ENCODE data around the gene USP4.
"Not testable (repeated sequence)": the region's sequence is repeated elsewhere in the genome, so short reads cannot be mapped to it uniquely, and the experiment has no call there.

USP4 gene

GRCh38 chr3:49333091-49333490, 6.8 kb downstream of the USP4 start:
- H2AFZ ChIP-seq (ENCODE audit: low read length) = no peak overlapping the region
- no peaks in the 10 kb centered on the region for H3K27me3 ChIP-seq (replicated peaks; ENCODE audit: insufficient read depth, low read length)
- H4K20me1 ChIP-seq (ENCODE audit: insufficient read depth, low read length) = no peaks in the 10 kb centered on the region
- TF ChIP-seq EZH2 (optimal IDR thresholded peaks at IDR 0.05; ENCODE audit: low read depth, low read length) (no peak), EZH2phosphoT487 (IDR thresholded peaks at IDR 0.05; ENCODE audit: low read length) (no peak)
- TF ChIP-seq, protein P1, sequence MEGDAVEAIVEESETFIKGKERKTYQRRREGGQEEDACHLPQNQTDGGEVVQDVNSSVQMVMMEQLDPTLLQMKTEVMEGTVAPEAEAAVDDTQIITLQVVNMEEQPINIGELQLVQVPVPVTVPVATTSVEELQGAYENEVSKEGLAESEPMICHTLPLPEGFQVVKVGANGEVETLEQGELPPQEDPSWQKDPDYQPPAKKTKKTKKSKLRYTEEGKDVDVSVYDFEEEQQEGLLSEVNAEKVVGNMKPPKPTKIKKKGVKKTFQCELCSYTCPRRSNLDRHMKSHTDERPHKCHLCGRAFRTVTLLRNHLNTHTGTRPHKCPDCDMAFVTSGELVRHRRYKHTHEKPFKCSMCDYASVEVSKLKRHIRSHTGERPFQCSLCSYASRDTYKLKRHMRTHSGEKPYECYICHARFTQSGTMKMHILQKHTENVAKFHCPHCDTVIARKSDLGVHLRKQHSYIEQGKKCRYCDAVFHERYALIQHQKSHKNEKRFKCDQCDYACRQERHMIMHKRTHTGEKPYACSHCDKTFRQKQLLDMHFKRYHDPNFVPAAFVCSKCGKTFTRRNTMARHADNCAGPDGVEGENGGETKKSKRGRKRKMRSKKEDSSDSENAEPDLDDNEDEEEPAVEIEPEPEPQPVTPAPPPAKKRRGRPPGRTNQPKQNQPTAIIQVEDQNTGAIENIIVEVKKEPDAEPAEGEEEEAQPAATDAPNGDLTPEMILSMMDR (IDR thresholded peaks at IDR 0.05; ENCODE audit: low read length) = no peak
- H3K79me2 ChIP-seq (ENCODE audit: low read length) = peaks cover 32% of the 10 kb centered on the region
- no peaks in the 10 kb centered on the region for H3K4me1 ChIP-seq (ENCODE audit: low read length)
- DNase-seq = no peak
- no peak overlapping the region for H3K4me2 ChIP-seq (ENCODE audit: low read depth, low read length)
- H3K4me3 ChIP-seq (ENCODE audit: low read length) = no peak overlapping the region
- H3K9me3 ChIP-seq (replicated peaks; ENCODE audit: insufficient read depth, low read length) = no peaks in the 10 kb centered on the region
- H3K9ac ChIP-seq (ENCODE audit: low read length) = no peak overlapping the region
- H3K9me2 ChIP-seq (replicated peaks; ENCODE audit: insufficient read depth, low read length) = no peaks in the 10 kb centered on the region
- no peak overlapping the region for H3K27ac ChIP-seq (ENCODE audit: low read length)
- H3F3A ChIP-seq (ENCODE audit: insufficient read depth, low read length) = no peaks in the 10 kb centered on the region
- no peaks in the 10 kb centered on the region for H3K36me3 ChIP-seq (replicated peaks; ENCODE audit: insufficient read depth, low read length)

DNA sequence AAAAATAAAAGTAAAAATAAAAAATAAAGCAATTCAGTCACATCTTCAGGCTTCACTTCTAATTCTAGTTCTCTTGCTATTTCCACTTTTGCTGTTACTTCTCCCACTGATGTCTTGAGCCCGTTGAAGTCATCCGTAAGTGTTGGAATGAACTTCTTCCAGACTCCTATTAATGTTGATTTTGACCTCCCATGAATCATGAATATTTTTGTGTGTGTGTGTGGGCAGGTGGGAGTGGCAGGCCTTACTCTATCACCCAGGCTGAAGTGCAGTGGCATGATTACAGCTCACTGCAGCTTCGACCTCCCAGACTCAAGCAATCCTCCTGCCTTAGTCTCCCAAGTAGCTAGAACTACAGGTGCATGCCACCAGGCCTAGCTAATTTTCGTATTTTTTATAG, 10.7 kb downstream of the USP4 start:
- Histone ChIP-seq H3K9me3 (replicated peaks; ENCODE audit: insufficient read depth, low read length) (no peaks in the 10 kb centered on the region), H3K27ac (ENCODE audit: low read length) (no peak overlapping the region), H3K9me2 (replicated peaks; ENCODE audit: insufficient read depth, low read length) (no peaks in the 10 kb centered on the region), H3K36me3 (replicated peaks; ENCODE audit: insufficient read depth, low read length) (0 out of 2 replicates have a peak, but pooled peaks cover 4% of the 10 kb centered on the region), H3K4me3 (ENCODE audit: low read length) (no peak overlapping the region), H3K9ac (ENCODE audit: low read length) (no peak overlapping the region), H4K20me1 (ENCODE audit: insufficient read depth, low read length) (no peaks in the 10 kb centered on the region), H3K79me2 (ENCODE audit: low read length) (0 out of 2 replicates have a peak, but pooled peaks cover under 1% of the 10 kb centered on the region), H3F3A (ENCODE audit: insufficient read depth, low read length) (no peaks in the 10 kb centered on the region), H3K27me3 (replicated peaks; ENCODE audit: insufficient read depth, low read length) (no peaks in the 10 kb centered on the region), H3K4me1 (ENCODE audit: low read length) (no peaks in the 10 kb centered on the region), H2AFZ (ENCODE audit: low read length) (no peak overlapping the region), H3K4me2 (ENCODE audit: low read depth, low read length) (no peak overlapping the region)
- TF ChIP-seq EZH2phosphoT487 (IDR thresholded peaks at IDR 0.05; ENCODE audit: low read length) (no peak), EZH2 (optimal IDR thresholded peaks at IDR 0.05; ENCODE audit: low read depth, low read length) (no peak)
- TF ChIP-seq, protein P1 (IDR thresholded peaks at IDR 0.05; ENCODE audit: low read length) = no peak
- DNase-seq = no peak

- not testable (repeated sequence) for DNase-seq; H4K20me1 ChIP-seq (ENCODE audit: insufficient read depth, low read length); H3K9me2 ChIP-seq (replicated peaks; ENCODE audit: insufficient read depth, low read length); H3K27ac ChIP-seq (ENCODE audit: low read length); H3F3A ChIP-seq (ENCODE audit: insufficient read depth, low read length); H3K4me3 ChIP-seq (ENCODE audit: low read length); H3K36me3 ChIP-seq (replicated peaks; ENCODE audit: insufficient read depth, low read length); H3K27me3 ChIP-seq (replicated peaks; ENCODE audit: insufficient read depth, low read length); H3K4me1 ChIP-seq (ENCODE audit: low read length); H3K79me2 ChIP-seq (ENCODE audit: low read length); H3K9ac ChIP-seq (ENCODE audit: low read length); H3K4me2 ChIP-seq (ENCODE audit: low read depth, low read length); H2AFZ ChIP-seq (ENCODE audit: low read length); H3K9me3 ChIP-seq (replicated peaks; ENCODE audit: insufficient read depth, low read length)
Measured at GRCh38 chr3:49328350-49328749, 11.5 kb downstream of the USP4 start.

DNA sequence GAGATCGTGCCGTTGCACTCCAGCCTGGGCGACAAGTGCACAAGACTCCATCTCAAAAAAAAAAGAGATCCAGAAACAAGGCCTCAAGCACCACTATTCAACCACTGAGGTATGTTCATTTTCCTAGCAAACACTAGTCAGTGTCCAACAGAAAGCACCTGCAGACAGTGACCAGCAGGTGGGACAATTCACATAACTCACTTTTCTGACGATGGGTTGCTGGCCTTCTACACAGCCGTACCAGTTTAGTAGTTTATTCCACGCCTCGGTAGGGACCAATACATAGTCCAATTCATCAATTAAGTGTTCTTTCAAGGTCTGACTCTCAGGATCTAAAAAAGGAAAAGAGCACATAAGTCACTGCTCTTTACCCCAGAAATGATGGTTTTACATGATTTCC, 12.4 kb downstream of the USP4 start:
- Histone ChIP-seq H3K9me2 (replicated peaks; ENCODE audit: insufficient read depth, low read length) (no peaks in the 10 kb centered on the region), H3K9me3 (replicated peaks; ENCODE audit: insufficient read depth, low read length) (no peaks in the 10 kb centered on the region), H3K27me3 (replicated peaks; ENCODE audit: insufficient read depth, low read length) (no peaks in the 10 kb centered on the region), H3K4me2 (ENCODE audit: low read depth, low read length) (no peak overlapping the region), H3K9ac (ENCODE audit: low read length) (no peak overlapping the region), H2AFZ (ENCODE audit: low read length) (no peak overlapping the region), H3F3A (ENCODE audit: insufficient read depth, low read length) (no peaks in the 10 kb centered on the region), H3K27ac (ENCODE audit: low read length) (no peak overlapping the region), H3K36me3 (replicated peaks; ENCODE audit: insufficient read depth, low read length) (0 out of 2 replicates have a peak, but pooled peaks cover 4% of the 10 kb centered on the region), H3K4me1 (ENCODE audit: low read length) (no peaks in the 10 kb centered on the region), H4K20me1 (ENCODE audit: insufficient read depth, low read length) (no peaks in the 10 kb centered on the region), H3K79me2 (ENCODE audit: low read length) (peaks cover 4% of the 10 kb centered on the region; the same call in 1 of the 2 replicates), H3K4me3 (ENCODE audit: low read length) (no peak overlapping the region)
- DNase-seq = no peak
- TF ChIP-seq EZH2phosphoT487 (IDR thresholded peaks at IDR 0.05; ENCODE audit: low read length) (no peak), EZH2 (optimal IDR thresholded peaks at IDR 0.05; ENCODE audit: low read depth, low read length) (no peak)
- TF ChIP-seq, protein P1 (IDR thresholded peaks at IDR 0.05; ENCODE audit: low read length) = peak; percentile 29; the same call in 1 of the 2 replicates
